ENCODE results near the gene FHOD3. TPM values are rescaled to one million over a fixed set of nuclear protein-coding genes. Genes with fewer than 3 reads are reported as not detected.

FHOD3 gene
- total and polyA plus RNA-seq, 3 experiments from 2014 or later, result not detected

GRCh38 chr18:36589857-36590543, 292.5 kb downstream of the FHOD3 start:
- no peaks in the 10 kb centered on the region for H3K36me3 ChIP-seq (ENCODE audit: insufficient read depth, low read length)
- H3K27ac Mint-ChIP-seq, result peak overlapping the region in 2 of 8 donors; percentile 22 to 38
- H3K9me3 Mint-ChIP-seq, result peaks cover 0 to 1% (median 0%) of the 10 kb centered on the region in 5 donors
- no peaks in the 10 kb centered on the region for H3K4me1 ChIP-seq (ENCODE audit: insufficient read depth, low read length)
- no peak overlapping the region for H3K4me3 Mint-ChIP-seq
- peaks cover 0 to 11% (median 0%) of the 10 kb centered on the region in 3 donors for H3K4me1 Mint-ChIP-seq
- DNase-seq, result no peak
- H3K27me3 Mint-ChIP-seq, result peaks cover 0 to 3% of the 10 kb centered on the region in 2 donors
- ChIA-PET CTCF (no interaction called here), POLR2A (no interaction called here)
- no peak overlapping the region for H3K27ac ChIP-seq (ENCODE audit: low read depth, low read length)
- no peaks in the 10 kb centered on the region for H3K36me3 Mint-ChIP-seq
- H3K27me3 ChIP-seq (ENCODE audit: insufficient read depth, low read length, poor library complexity, severe bottlenecking), result no peaks in the 10 kb centered on the region
- no peak overlapping the region for H3K4me3 ChIP-seq (ENCODE audit: low read length)
- H3K9me3 ChIP-seq (ENCODE audit: low read length), result no peaks in the 10 kb centered on the region

- H3K27me3 ChIP-seq (ENCODE audit: insufficient read depth, low read length, poor library complexity, severe bottlenecking), result no peaks in the 10 kb centered on the region
- ChIA-PET CTCF (no interaction called here), POLR2A (no interaction called here)
- no peaks in the 10 kb centered on the region for H3K4me1 ChIP-seq (ENCODE audit: insufficient read depth, low read length)
- H3K36me3 ChIP-seq (ENCODE audit: insufficient read depth, low read length), result no peaks in the 10 kb centered on the region
- Mint-ChIP-seq H3K4me1 (peaks cover 0 to 11% (median 0%) of the 10 kb centered on the region in 3 donors), H3K4me3 (no peak overlapping the region), H3K27ac (peak overlapping the region in 2 of 8 donors; percentile 54 to 55), H3K9me3 (peaks cover 0 to 1% (median 0%) of the 10 kb centered on the region in 5 donors), H3K36me3 (no peaks in the 10 kb centered on the region), H3K27me3 (peaks cover 0 to 3% of the 10 kb centered on the region in 2 donors)
- H3K27ac ChIP-seq (ENCODE audit: low read depth, low read length), result no peak overlapping the region
- DNase-seq, result no peak
- H3K4me3 ChIP-seq (ENCODE audit: low read length), result no peak overlapping the region
- no peaks in the 10 kb centered on the region for H3K9me3 ChIP-seq (ENCODE audit: low read length)
Observed at GRCh38 chr18:36590621-36591580, 293.4 kb downstream of the FHOD3 start.

- no peak overlapping the region for H3K4me3 Mint-ChIP-seq
- DNase-seq, result no peak
- H3K9me3 Mint-ChIP-seq, result peaks cover 0 to 1% (median 0%) of the 10 kb centered on the region in 5 donors
- Histone ChIP-seq H3K27me3 (ENCODE audit: insufficient read depth, low read length, poor library complexity, severe bottlenecking) (no peaks in the 10 kb centered on the region), H3K9me3 (ENCODE audit: low read length) (no peaks in the 10 kb centered on the region), H3K27ac (ENCODE audit: low read depth, low read length) (no peak overlapping the region), H3K4me3 (ENCODE audit: low read length) (no peak overlapping the region), H3K36me3 (ENCODE audit: insufficient read depth, low read length) (no peaks in the 10 kb centered on the region), H3K4me1 (ENCODE audit: insufficient read depth, low read length) (no peaks in the 10 kb centered on the region)
- H3K27ac Mint-ChIP-seq, result peak overlapping the region in 1 of 8 donors; percentile 57
- peaks cover 0 to 11% (median 0%) of the 10 kb centered on the region in 3 donors for H3K4me1 Mint-ChIP-seq
- no peaks in the 10 kb centered on the region for H3K36me3 Mint-ChIP-seq
- H3K27me3 Mint-ChIP-seq, result peaks cover 0 to 3% of the 10 kb centered on the region in 2 donors
- ChIA-PET CTCF (no interaction called here), POLR2A (no interaction called here)
Observed at GRCh38 chr18:36592282-36592681, 294.8 kb downstream of the FHOD3 start.

GRCh38 chr18:36593001-36593400, 295.5 kb downstream of the FHOD3 start:
- ChIA-PET CTCF (no interaction called here), POLR2A (no interaction called here)
- Histone ChIP-seq H3K27me3 (ENCODE audit: insufficient read depth, low read length, poor library complexity, severe bottlenecking) (no peaks in the 10 kb centered on the region), H3K4me3 (ENCODE audit: low read length) (no peak overlapping the region), H3K4me1 (ENCODE audit: insufficient read depth, low read length) (no peaks in the 10 kb centered on the region), H3K27ac (ENCODE audit: low read depth, low read length) (no peak overlapping the region), H3K36me3 (ENCODE audit: insufficient read depth, low read length) (no peaks in the 10 kb centered on the region), H3K9me3 (ENCODE audit: low read length) (no peaks in the 10 kb centered on the region)
- H3K4me1 Mint-ChIP-seq, result peaks cover 0 to 8% (median 0%) of the 10 kb centered on the region in 3 donors
- H3K9me3 Mint-ChIP-seq, result peaks cover 0 to 1% (median 0%) of the 10 kb centered on the region in 5 donors
- no peak overlapping the region for H3K4me3 Mint-ChIP-seq
- peaks cover 3% of the 10 kb centered on the region in 2 donors for H3K27me3 Mint-ChIP-seq
- H3K36me3 Mint-ChIP-seq, result no peaks in the 10 kb centered on the region
- peak overlapping the region in 2 of 8 donors; percentile 58 to 87 for H3K27ac Mint-ChIP-seq
- no peak for DNase-seq

- Histone ChIP-seq H3K4me3 (ENCODE audit: low read length) (no peak overlapping the region), H3K36me3 (ENCODE audit: insufficient read depth, low read length) (no peaks in the 10 kb centered on the region), H3K27me3 (ENCODE audit: insufficient read depth, low read length, poor library complexity, severe bottlenecking) (no peaks in the 10 kb centered on the region), H3K4me1 (ENCODE audit: insufficient read depth, low read length) (no peaks in the 10 kb centered on the region), H3K9me3 (ENCODE audit: low read length) (no peaks in the 10 kb centered on the region), H3K27ac (ENCODE audit: low read depth, low read length) (no peak overlapping the region)
- H3K36me3 Mint-ChIP-seq, result no peaks in the 10 kb centered on the region
- ChIA-PET CTCF (no interaction called here), POLR2A (no interaction called here)
- no peak for DNase-seq
- H3K4me1 Mint-ChIP-seq, result peaks cover 0 to 6% (median 0%) of the 10 kb centered on the region in 3 donors
- H3K9me3 Mint-ChIP-seq, result peaks cover 0 to 1% (median 0%) of the 10 kb centered on the region in 5 donors
- no peak overlapping the region for H3K4me3 Mint-ChIP-seq
- H3K27ac Mint-ChIP-seq, result no peak overlapping the region
- peaks cover 3% of the 10 kb centered on the region in 2 donors for H3K27me3 Mint-ChIP-seq
Observed at GRCh38 chr18:36593641-36594040, 296.1 kb downstream of the FHOD3 start.

GRCh38 chr18:36594621-36595020, 297.1 kb downstream of the FHOD3 start:
- H3K9me3 Mint-ChIP-seq, result peaks cover 0 to 1% (median 0%) of the 10 kb centered on the region in 5 donors
- Histone ChIP-seq H3K9me3 (ENCODE audit: low read length) (no peaks in the 10 kb centered on the region), H3K4me3 (ENCODE audit: low read length) (no peak overlapping the region), H3K36me3 (ENCODE audit: insufficient read depth, low read length) (no peaks in the 10 kb centered on the region), H3K27me3 (ENCODE audit: insufficient read depth, low read length, poor library complexity, severe bottlenecking) (no peaks in the 10 kb centered on the region), H3K4me1 (ENCODE audit: insufficient read depth, low read length) (no peaks in the 10 kb centered on the region), H3K27ac (ENCODE audit: low read depth, low read length) (no peak overlapping the region)
- peaks cover 0 to 4% (median 0%) of the 10 kb centered on the region in 3 donors for H3K4me1 Mint-ChIP-seq
- ChIA-PET POLR2A (no interaction called here), CTCF (no interaction called here)
- no peak for DNase-seq
- peaks cover 3% of the 10 kb centered on the region in 2 donors for H3K27me3 Mint-ChIP-seq
- H3K36me3 Mint-ChIP-seq, result no peaks in the 10 kb centered on the region
- no peak overlapping the region for H3K4me3 Mint-ChIP-seq
- H3K27ac Mint-ChIP-seq, result no peak overlapping the region

- no peak for DNase-seq
- no peaks in the 10 kb centered on the region for H3K9me3 ChIP-seq (ENCODE audit: low read length)
- Mint-ChIP-seq H3K27me3 (peaks cover 3% of the 10 kb centered on the region in 2 donors), H3K36me3 (no peaks in the 10 kb centered on the region), H3K4me3 (no peak overlapping the region), H3K4me1 (peaks cover 0 to 2% (median 0%) of the 10 kb centered on the region in 3 donors), H3K27ac (no peak overlapping the region), H3K9me3 (no peaks in the 10 kb centered on the region)
- CTCF ChIA-PET, result no interaction called here
- no peaks in the 10 kb centered on the region for H3K27me3 ChIP-seq (ENCODE audit: insufficient read depth, low read length, poor library complexity, severe bottlenecking)
- H3K36me3 ChIP-seq (ENCODE audit: insufficient read depth, low read length), result no peaks in the 10 kb centered on the region
- POLR2A ChIA-PET, result no interaction called here
- H3K4me3 ChIP-seq (ENCODE audit: low read length), result no peak overlapping the region
- no peak overlapping the region for H3K27ac ChIP-seq (ENCODE audit: low read depth, low read length)
- no peaks in the 10 kb centered on the region for H3K4me1 ChIP-seq (ENCODE audit: insufficient read depth, low read length)
Observed at GRCh38 chr18:36595046-36595817, 297.7 kb downstream of the FHOD3 start.
